ENCODE results near the gene CCT5.

DNA sequence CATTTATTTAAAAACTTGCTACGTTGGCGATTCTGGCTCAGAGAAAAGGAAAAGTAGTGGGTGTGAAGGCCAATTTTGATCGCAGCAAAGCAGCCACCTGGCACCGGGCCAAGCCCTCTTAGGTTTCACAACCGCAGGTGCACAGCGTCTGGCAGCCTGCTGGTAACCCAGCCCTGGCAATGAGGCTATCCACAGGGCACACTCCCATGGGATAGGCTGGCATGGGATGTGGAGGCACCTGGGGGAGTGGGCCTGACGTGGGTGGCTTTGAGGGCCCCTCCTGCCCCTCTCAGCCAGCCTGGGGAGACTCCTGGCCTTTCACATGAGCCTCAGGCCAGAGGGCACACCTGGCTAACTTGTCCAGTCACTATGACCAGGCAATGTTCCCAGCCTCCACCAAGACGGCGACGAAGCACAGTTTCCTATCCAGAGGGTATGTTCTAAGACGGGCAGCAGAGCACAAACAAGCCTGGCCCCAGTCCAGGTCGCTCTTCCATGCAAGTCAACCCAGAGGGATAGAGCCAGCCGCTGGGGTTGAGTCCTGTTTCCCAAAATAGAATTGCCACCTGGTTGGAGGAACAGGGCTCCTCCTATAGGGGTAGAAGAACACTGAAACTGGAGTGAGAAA, 38.6 kb downstream of the CCT5 start:
- no peak for TF ChIP-seq POLR2A (IDR thresholded peaks at IDR 0.05; ENCODE audit: low read depth, low read length)
- TF ChIP-seq, protein P1, sequence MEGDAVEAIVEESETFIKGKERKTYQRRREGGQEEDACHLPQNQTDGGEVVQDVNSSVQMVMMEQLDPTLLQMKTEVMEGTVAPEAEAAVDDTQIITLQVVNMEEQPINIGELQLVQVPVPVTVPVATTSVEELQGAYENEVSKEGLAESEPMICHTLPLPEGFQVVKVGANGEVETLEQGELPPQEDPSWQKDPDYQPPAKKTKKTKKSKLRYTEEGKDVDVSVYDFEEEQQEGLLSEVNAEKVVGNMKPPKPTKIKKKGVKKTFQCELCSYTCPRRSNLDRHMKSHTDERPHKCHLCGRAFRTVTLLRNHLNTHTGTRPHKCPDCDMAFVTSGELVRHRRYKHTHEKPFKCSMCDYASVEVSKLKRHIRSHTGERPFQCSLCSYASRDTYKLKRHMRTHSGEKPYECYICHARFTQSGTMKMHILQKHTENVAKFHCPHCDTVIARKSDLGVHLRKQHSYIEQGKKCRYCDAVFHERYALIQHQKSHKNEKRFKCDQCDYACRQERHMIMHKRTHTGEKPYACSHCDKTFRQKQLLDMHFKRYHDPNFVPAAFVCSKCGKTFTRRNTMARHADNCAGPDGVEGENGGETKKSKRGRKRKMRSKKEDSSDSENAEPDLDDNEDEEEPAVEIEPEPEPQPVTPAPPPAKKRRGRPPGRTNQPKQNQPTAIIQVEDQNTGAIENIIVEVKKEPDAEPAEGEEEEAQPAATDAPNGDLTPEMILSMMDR (IDR thresholded peaks at IDR 0.05 in 2 of 3, conservative IDR thresholded peaks at IDR 0.05 in 1 of 3; ENCODE audit: control insufficient read depth in 2 of 3, extremely low read depth in 1 of 3, insufficient read depth in 1 of 3, low read depth in 3 of 3, low read length in 3 of 3) = no peak
- TF ChIP-seq HCFC1 (IDR thresholded peaks at IDR 0.05; ENCODE audit: low read length) = no peak
- TF ChIP-seq SUZ12 (IDR thresholded peaks at IDR 0.05; ENCODE audit: unreplicated experiment) = no peak
- no peak for TF ChIP-seq HDGF (IDR thresholded peaks at IDR 0.05)
- no peak for TF ChIP-seq MXI1 (IDR thresholded peaks at IDR 0.05; ENCODE audit: low read depth, low read length)
- TF ChIP-seq NR2C1 (IDR thresholded peaks at IDR 0.05) = no peak
- TF ChIP-seq, protein P2, sequence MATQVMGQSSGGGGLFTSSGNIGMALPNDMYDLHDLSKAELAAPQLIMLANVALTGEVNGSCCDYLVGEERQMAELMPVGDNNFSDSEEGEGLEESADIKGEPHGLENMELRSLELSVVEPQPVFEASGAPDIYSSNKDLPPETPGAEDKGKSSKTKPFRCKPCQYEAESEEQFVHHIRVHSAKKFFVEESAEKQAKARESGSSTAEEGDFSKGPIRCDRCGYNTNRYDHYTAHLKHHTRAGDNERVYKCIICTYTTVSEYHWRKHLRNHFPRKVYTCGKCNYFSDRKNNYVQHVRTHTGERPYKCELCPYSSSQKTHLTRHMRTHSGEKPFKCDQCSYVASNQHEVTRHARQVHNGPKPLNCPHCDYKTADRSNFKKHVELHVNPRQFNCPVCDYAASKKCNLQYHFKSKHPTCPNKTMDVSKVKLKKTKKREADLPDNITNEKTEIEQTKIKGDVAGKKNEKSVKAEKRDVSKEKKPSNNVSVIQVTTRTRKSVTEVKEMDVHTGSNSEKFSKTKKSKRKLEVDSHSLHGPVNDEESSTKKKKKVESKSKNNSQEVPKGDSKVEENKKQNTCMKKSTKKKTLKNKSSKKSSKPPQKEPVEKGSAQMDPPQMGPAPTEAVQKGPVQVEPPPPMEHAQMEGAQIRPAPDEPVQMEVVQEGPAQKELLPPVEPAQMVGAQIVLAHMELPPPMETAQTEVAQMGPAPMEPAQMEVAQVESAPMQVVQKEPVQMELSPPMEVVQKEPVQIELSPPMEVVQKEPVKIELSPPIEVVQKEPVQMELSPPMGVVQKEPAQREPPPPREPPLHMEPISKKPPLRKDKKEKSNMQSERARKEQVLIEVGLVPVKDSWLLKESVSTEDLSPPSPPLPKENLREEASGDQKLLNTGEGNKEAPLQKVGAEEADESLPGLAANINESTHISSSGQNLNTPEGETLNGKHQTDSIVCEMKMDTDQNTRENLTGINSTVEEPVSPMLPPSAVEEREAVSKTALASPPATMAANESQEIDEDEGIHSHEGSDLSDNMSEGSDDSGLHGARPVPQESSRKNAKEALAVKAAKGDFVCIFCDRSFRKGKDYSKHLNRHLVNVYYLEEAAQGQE (IDR thresholded peaks at IDR 0.05; ENCODE audit: low read depth, low read length) = no peak
- TF ChIP-seq, protein P3, sequence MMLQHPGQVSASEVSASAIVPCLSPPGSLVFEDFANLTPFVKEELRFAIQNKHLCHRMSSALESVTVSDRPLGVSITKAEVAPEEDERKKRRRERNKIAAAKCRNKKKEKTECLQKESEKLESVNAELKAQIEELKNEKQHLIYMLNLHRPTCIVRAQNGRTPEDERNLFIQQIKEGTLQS (IDR thresholded peaks at IDR 0.05; ENCODE audit: borderline replicate concordance, extremely low read depth, low read depth, low read length) = no peak
- TF ChIP-seq, protein P4, sequence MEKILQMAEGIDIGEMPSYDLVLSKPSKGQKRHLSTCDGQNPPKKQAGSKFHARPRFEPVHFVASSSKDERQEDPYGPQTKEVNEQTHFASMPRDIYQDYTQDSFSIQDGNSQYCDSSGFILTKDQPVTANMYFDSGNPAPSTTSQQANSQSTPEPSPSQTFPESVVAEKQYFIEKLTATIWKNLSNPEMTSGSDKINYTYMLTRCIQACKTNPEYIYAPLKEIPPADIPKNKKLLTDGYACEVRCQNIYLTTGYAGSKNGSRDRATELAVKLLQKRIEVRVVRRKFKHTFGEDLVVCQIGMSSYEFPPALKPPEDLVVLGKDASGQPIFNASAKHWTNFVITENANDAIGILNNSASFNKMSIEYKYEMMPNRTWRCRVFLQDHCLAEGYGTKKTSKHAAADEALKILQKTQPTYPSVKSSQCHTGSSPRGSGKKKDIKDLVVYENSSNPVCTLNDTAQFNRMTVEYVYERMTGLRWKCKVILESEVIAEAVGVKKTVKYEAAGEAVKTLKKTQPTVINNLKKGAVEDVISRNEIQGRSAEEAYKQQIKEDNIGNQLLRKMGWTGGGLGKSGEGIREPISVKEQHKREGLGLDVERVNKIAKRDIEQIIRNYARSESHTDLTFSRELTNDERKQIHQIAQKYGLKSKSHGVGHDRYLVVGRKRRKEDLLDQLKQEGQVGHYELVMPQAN (conservative IDR thresholded peaks at IDR 0.05) = no peak
- no peak for TF ChIP-seq RBBP5 (conservative IDR thresholded peaks at IDR 0.05)

All from GM12878 (cell line).